Heart left ventricle (tissue), 16 donors: Measurements from ENCODE around the gene YBX1. TPM values are rescaled to one million over a fixed set of nuclear protein-coding genes. Genes with fewer than 3 reads are reported as not detected.

Source experiments
- ATAC-seq, 4 donors: fragments of 200-7000 bp; cut with Tn5 transposase; one replicate each; pipeline ENCODE4 v1.9.1; 2020 to 2022; ENCODE audit warnings: moderate library complexity in 4 of 4, mild to moderate bottlenecking in 3 of 4, moderate number of reproducible peaks in 1 of 4
- DNase-seq, 5 donors: peaks; one replicate each; pipeline ENCODE4 v3.0.0-alpha.2; 2020
- H3K27ac ChIP-seq, 12 donors: fragments of 200-600 bp; sonication (generic) in 4 of 12; one replicate each; pipeline versions ENCODE4 v1.5.0 to v1.8.0; 2016 to 2022; ENCODE audit warnings: mild to moderate bottlenecking in 2 of 12
- H3K27me3 ChIP-seq, 9 donors: fragments of 200-600 bp; sonication (generic) in 2 of 9; one replicate each; pipeline versions ENCODE4 v1.5.1 to v1.8.0; 2016 to 2022; ENCODE audit warnings: mild to moderate bottlenecking in 3 of 9
- H3K36me3 ChIP-seq, 9 donors: fragments of 200-600 bp; sonication (generic) in 2 of 9; one replicate each; pipeline versions ENCODE4 v1.5.0 to v1.8.0; 2018 to 2022; ENCODE audit warnings: mild to moderate bottlenecking in 2 of 9
- H3K4me1 ChIP-seq, 12 donors: fragments of 200-600 bp; sonication (generic) in 4 of 12; one replicate each; pipeline versions ENCODE4 v1.5.0 to v1.8.0; 2016 to 2022; ENCODE audit warnings: mild to moderate bottlenecking in 3 of 12
- H3K4me3 ChIP-seq, 12 donors: fragments of 200-600 bp; sonication (generic) in 4 of 12; one replicate each; pipeline versions ENCODE4 v1.5.0 to v1.8.0; 2017 to 2022; ENCODE audit warnings: mild to moderate bottlenecking in 9 of 12, moderate library complexity in 4 of 12
- H3K9me3 ChIP-seq, 12 donors: fragments of 200-600 bp; sonication (generic) in 4 of 12; one replicate each; pipeline versions ENCODE4 v1.5.0 to v1.8.0; 2016 to 2022; ENCODE audit warnings: mild to moderate bottlenecking in 1 of 12
- CTCF ChIP-seq, 12 donors: fragments of 200-600 bp; sonication (generic) in 4 of 12; IDR thresholded peaks; one replicate each; pipeline versions ENCODE4 v1.5.0 to v1.8.0; 2018 to 2022; ENCODE audit warnings: antibody characterized with exemption in 12 of 12, mild to moderate bottlenecking in 5 of 12
- WGBS, 4 donors: extraction: QIAGEN DNeasy Blood & Tissue Kit in 2 of 4; methylation state at CpG; one replicate each; pipeline versions ENCODE4 v1.1.5 to v1.1.7; 2013 to 2018; 5-methylcytosine and 5-hydroxymethylcytosine counted together
- intact Hi-C, 10 donors: fragments of 100-400 bp; cut with DNase I; formaldehyde crosslinking; loops; one replicate each; pipeline versions ENCODE4 v1.11.1 to v1.14.2; 2022
- polyA plus RNA-seq, 2 donors: library from polyadenylated mRNA; stranded (reverse); fragments of 200-250 nt; gene quantifications; one replicate each; pipeline ENCODE4 v1.2.3, GENCODE V29; 2013
- total RNA-seq, 9 donors: library from RNA; depleted of rRNA in 2 of 9; stranded (reverse); fragments of >200 nt in 2 of 9; fragmentation: NEBNext Ultra II Directional in 3 of 9; extraction: Animal tissue kit (Norgen Biotek cat#: 25700) in 3 of 9; gene quantifications; one replicate each; pipeline versions ENCODE4 v1.1.0 to v1.2.4, GENCODE V29; 2016 to 2023
- donor health status: ischemic (EF 13 %, LVEDD 7.1; RV severe dilation, severe dysfunction).
- donor health status: healthy with polysubstance abuse.
- donor health status: DM: no; HTN: yes; CAD: no.
- donor health status: DM: no; HTN: no; CAD: no.
- donor health status: ischemic (EF 25% LVEDD 6.9; RV normal size, moderate dysfunction).
- donor health status: ischemic (EF 25% LVEDD 5.7; RV mildly dilated, moderate dysfunction).
- donor health status: healthy.
- donor health status: DM: yes; HTN: yes; CAD: no.
- donor health status: ischemic (EF 35%, LVEDD 5.7; RV mildly dilated, moderate dysfunction).
- donor health status: nonischemic (EF 11% LVEDD 7.7; RV severe dilation, severe dysfunction).
- donor health status: DM: yes; HTN: yes; CAD: no.
- donor health status: PGD.
- donor health status: ischemic (EF 29% LVEDD 5.4; RV normal size, mild dysfunction).
- donor health status: nonischemic (EF 23%, LVEDD 6.1; RV moderate dilation, normal function).

Gene YBX1
- total and polyA plus RNA-seq, 11 donors, result 638 to 1,226 (median 788) TPM

GRCh38 chr1:42753070-42753469 is 70.9 kb downstream of the YBX1 start:
- ATAC-seq (no peak), DNase-seq (no peak)
- WGBS, 4 donors, result 76 to 92% (median 82%) methylated on average over 1 of the region's 1 CpG
- Histone ChIP-seq H3K27me3 (no peaks in the 10 kb centered on the region), H3K9me3 (no peaks in the 10 kb centered on the region), H3K4me1 (peaks cover 0 to 17% (median 0%) of the 10 kb centered on the region in 12 donors), H3K27ac (no peak overlapping the region), H3K4me3 (no peak overlapping the region), H3K36me3 (peaks cover 2 to 90% (median 87%) of the 10 kb centered on the region in 9 donors)
- TF ChIP-seq CTCF (IDR thresholded peaks at IDR 0.05), result no peak
- intact Hi-C loops, result loop anchor here in 3 of 10 donors (10.0 kb wide), 2 partner anchors 298 to 408 kb away; partner anchors contain the start of genes PPCS (in 1 of the 3) and ZMYND12 (in 1 of the 3)

Other genes with a start within 250 kb of the YBX1 start
- gene ZMYND12, start 226.4 kb upstream of the YBX1 start, total RNA-seq, result 1 to 10 TPM in 7 of 9 donors, under 1 TPM in 2; 0.49 to 3.5 (median 2.3) TPM
- gene ZMYND12, start 226.4 kb upstream of the YBX1 start, polyA plus RNA-seq, result 1 to 10 TPM in 1 of 2 donors, under 1 TPM in 1; 0.47 to 1.2 TPM
- gene PPCS, start 225.9 kb upstream of the YBX1 start, total RNA-seq, result 10 to 100 TPM; 34.3 to 47.5 (median 37.0) TPM
- 10 to 100 TPM; 49.7 to 50.7 TPM for gene PPCS, start 225.9 kb upstream of the YBX1 start, polyA plus RNA-seq
- gene CCDC30, start 219.1 kb upstream of the YBX1 start, total RNA-seq, result 1 to 10 TPM in 7 of 9 donors, under 1 TPM in 2; 0.24 to 3.8 (median 2.0) TPM
- gene CCDC30, start 219.1 kb upstream of the YBX1 start, polyA plus RNA-seq, result under 1 TPM; 0.80 TPM
- gene PPIH, start 24.0 kb upstream of the YBX1 start, total RNA-seq, result 10 to 100 TPM; 16.9 to 28.6 (median 19.4) TPM
- 10 to 100 TPM; 25.6 to 30.9 TPM for gene PPIH, start 24.0 kb upstream of the YBX1 start, polyA plus RNA-seq
- under 1 TPM in 1 of 9 donors, not detected in 8; 0.11 TPM for gene CLDN19, start 57.8 kb downstream of the YBX1 start, total RNA-seq
- gene CLDN19, start 57.8 kb downstream of the YBX1 start, polyA plus RNA-seq, result under 1 TPM in 1 of 2 donors, not detected in 1; 0.01 TPM
- gene P3H1, start 84.6 kb downstream of the YBX1 start, total RNA-seq, result 10 to 100 TPM in 4 of 9 donors, 1 to 10 TPM in 5; 6.9 to 27.9 (median 10.0) TPM
- gene P3H1, start 84.6 kb downstream of the YBX1 start, polyA plus RNA-seq, result 10 to 100 TPM; 10.7 to 17.6 TPM
- gene C1orf50, start 84.8 kb downstream of the YBX1 start, total RNA-seq, result 1 to 10 TPM; 3.0 to 9.2 (median 5.8) TPM
- gene C1orf50, start 84.8 kb downstream of the YBX1 start, polyA plus RNA-seq, result 1 to 10 TPM; 4.0 to 4.5 TPM
- under 1 TPM in 3 of 9 donors, not detected in 6; 0.06 to 0.19 (median 0.07) TPM for gene TMEM269, start 102.6 kb downstream of the YBX1 start, total RNA-seq
- not detected for gene TMEM269, start 102.6 kb downstream of the YBX1 start, polyA plus RNA-seq
- gene ERMAP, start 134.7 kb downstream of the YBX1 start, total RNA-seq, result 1 to 10 TPM; 2.2 to 8.2 (median 5.4) TPM
- gene ERMAP, start 134.7 kb downstream of the YBX1 start, polyA plus RNA-seq, result 1 to 10 TPM; 2.6 to 2.8 TPM
- gene SVBP, start 135.0 kb downstream of the YBX1 start, total RNA-seq, result 10 to 100 TPM; 11.5 to 22.8 (median 15.8) TPM
- gene SVBP, start 135.0 kb downstream of the YBX1 start, polyA plus RNA-seq, result 10 to 100 TPM; 23.6 to 33.5 TPM
- gene ZNF691, start 164.2 kb downstream of the YBX1 start, total RNA-seq, result 10 to 100 TPM in 2 of 9 donors, 1 to 10 TPM in 7; 4.9 to 11.6 (median 8.4) TPM
- gene ZNF691, start 164.2 kb downstream of the YBX1 start, polyA plus RNA-seq, result 1 to 10 TPM; 6.2 to 8.0 TPM